HG03469 (cell line): Measurements from ENCODE around the gene SAP30L.

ENCODE experiments used
- ATAC-seq: cut with Tn5 transposase; IDR thresholded peaks from one replicate; pipeline ENCODE4 v1.9.1; 2021; ENCODE audit warnings: mild to moderate bottlenecking, moderate library complexity, moderate number of reproducible peaks; ENCODE audit not compliant: unreplicated experiment

Gene SAP30L

GRCh38 chr5:154460172-154460571 lies 14.4 kb downstream of the SAP30L start:
- ATAC-seq: no peak

GRCh38 chr5:154461531-154461930 lies 15.7 kb downstream of the SAP30L start:
- ATAC-seq: no peak

- no peak for ATAC-seq
These were observed 18.6 kb downstream of the SAP30L start for GRCh38 chr5:154464438-154464837.

- ATAC-seq: no peak
These were observed 19.4 kb downstream of the SAP30L start for GRCh38 chr5:154465169-154465568.

GRCh38 chr5:154466147-154466546 lies 20.4 kb downstream of the SAP30L start:
- ATAC-seq: no peak

GRCh38 chr5:154466671-154467070 lies 20.9 kb downstream of the SAP30L start:
- no peak for ATAC-seq

GRCh38 chr5:154467655-154468354 lies 22.0 kb downstream of the SAP30L start:
- peak; percentile 78 for ATAC-seq

GRCh38 chr5:154470137-154470536 lies 24.3 kb downstream of the SAP30L start:
- no peak for ATAC-seq

GRCh38 chr5:154470947-154471870 lies 25.4 kb downstream of the SAP30L start:
- ATAC-seq: no peak

GRCh38 chr5:154472871-154473580 lies 27.2 kb downstream of the SAP30L start:
- no peak for ATAC-seq

- ATAC-seq: no peak
These were observed 27.9 kb downstream of the SAP30L start for GRCh38 chr5:154473581-154474283.

GRCh38 chr5:154474396-154475334 lies 28.9 kb downstream of the SAP30L start:
- ATAC-seq: no peak

- ATAC-seq: no peak
These were observed 30.0 kb downstream of the SAP30L start for GRCh38 chr5:154475591-154476353.

- no peak for ATAC-seq
These were observed 30.8 kb downstream of the SAP30L start for GRCh38 chr5:154476354-154477205.

- no peak for ATAC-seq
These were observed 31.8 kb downstream of the SAP30L start for GRCh38 chr5:154477382-154478223.

- ATAC-seq: no peak
These were observed 32.4 kb downstream of the SAP30L start, which contains the start of gene HAND1 for GRCh38 chr5:154478224-154478565. TSS of gene HAND1 (minus strand) at chr5:154478227. CDS start at chr5:154478008, 219 bp downstream.

- ATAC-seq: no peak
These were observed 33.0 kb downstream of the SAP30L start for GRCh38 chr5:154478752-154479159.
